HG02623 (cell line): ENCODE data around the gene LGALS1.
"Not testable (repeated sequence)": the region's sequence is repeated elsewhere in the genome, so short reads cannot be mapped to it uniquely, and the experiment has no call there.

Source experiments
- ATAC-seq: cut with Tn5 transposase; IDR thresholded peaks from one replicate; pipeline ENCODE4 v1.9.1; 2021; ENCODE audit warnings: moderate library complexity; ENCODE audit not compliant: unreplicated experiment

LGALS1 gene

DNA sequence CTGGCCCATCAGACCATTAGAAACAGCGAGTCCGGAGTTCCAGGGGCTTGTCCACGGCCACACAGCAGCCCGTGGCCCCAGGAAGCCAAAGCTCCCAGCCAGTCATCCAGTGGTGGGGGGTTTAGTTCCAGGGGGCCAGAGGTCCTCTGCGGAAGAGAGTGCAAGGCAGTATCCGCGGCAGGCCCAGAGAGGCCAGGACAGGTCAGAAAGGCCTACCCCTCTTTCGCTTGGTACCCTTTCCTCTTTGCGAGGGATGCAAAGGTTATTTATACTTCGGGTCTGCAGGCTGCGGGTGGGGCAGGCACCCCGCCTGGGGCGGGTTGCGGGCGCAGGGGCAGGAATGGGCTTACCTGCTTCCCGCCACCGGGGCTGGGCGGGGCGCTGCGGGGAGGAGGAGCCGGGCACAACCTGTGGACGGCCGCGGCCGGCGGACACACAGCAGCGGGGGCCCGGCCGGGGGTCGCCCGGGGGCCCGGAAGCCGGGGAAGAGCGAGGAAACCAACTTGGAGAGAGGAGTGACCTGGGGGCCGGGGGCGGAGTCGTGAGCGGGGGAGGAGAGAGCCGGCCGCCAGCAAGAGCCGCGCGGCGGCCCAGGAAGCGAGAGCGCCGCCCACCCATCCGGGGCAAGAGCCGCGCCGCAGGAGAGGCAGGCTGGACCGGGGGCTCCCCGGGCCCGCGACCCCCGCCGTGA lies 36.2 kb upstream of the LGALS1 start, which contains the start of gene SH3BP1:
Gene SH3BP1, plus strand, starts transcription at position 600 of the 691 bp plus-strand sequence. CDS start 119 bp downstream, outside the sequence.
- ATAC-seq, result no peak

DNA sequence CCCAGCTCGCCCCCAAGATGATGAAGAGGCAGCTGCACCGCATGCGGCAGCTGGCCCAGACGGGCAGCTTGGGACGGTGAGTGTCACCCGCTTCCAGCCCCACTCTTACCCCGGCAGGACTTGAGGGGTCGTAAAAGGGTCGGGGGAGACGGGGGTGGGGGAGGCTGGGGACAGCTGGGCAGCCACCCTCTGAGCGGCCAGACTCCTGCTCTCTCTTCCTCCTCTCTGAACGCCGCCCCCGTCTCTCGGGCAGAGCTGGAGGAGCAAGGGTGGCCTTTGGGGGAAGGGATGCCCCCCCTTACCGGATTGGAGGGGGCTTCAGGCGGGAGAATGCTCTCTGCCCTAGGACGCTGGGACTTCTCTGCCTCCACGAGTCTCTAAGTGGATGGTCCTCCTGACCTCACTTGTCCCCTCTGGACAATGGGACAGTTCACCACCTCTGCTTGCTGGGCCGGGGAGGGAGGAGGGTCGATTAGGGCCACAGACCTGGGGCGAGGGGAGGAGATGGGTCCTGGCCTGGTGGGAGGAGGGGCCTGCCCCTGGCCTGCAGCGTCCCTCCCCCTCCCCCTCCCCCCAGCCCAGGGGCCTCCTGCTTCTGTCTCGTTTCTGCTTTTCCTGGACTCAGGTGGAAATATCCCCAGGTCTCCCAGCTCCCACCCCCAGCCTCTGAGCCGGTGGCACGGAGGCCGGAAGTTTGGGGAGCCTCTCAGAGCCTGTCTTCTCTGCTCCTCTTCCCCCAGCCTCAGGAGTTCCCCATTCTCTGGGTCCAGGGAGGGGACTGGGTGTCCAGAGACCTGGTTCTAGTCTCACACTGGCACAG lies 35.5 kb upstream of the LGALS1 start:
- no peak for ATAC-seq

DNA sequence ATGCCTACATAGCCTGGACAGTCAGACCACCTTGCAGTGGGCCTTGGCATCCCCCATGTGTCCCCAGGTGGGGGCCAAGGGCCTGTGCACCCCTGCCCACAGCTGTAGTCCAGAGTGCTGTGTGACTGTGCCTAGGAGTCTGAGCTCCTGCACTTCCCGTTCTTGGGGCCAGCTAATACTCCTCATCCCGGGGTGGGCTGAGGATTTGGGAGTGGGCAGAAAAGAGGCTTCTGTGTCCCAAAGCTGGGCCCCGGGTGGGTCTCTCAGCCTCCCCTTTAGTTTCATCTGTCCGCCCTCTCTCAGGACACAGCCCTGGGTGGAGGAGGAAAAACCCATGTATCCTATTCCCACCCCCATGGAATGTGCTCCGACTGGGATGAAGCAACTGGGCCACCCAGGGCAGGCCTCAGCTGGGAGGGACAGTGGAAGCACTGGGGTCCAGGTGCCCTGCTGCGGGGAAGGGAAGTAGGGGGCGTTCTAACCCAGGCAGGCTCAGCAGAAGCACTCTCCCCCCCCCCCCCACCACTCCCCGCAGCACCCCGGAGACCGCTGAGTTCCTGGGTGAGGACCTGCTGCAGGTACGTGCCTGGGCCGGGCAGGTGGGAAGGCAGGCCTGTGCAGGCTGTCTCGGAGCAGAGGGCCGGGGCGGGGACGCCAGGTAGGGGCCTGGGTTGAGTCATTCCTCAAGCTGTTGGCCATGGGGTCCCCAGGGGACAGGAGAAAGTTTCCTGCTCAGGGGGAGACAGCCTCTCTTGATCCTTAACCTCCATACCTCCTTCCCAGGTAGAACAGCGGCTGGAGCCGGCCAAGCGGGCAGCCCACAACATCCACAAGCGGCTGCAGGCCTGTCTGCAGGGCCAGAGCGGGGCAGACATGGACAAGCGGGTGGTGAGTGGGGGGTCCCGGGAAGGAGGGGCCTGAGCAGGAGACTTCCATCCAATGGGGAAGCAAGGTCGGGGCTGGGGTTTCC lies 34.6 kb upstream of the LGALS1 start:
- ATAC-seq, result no peak

DNA sequence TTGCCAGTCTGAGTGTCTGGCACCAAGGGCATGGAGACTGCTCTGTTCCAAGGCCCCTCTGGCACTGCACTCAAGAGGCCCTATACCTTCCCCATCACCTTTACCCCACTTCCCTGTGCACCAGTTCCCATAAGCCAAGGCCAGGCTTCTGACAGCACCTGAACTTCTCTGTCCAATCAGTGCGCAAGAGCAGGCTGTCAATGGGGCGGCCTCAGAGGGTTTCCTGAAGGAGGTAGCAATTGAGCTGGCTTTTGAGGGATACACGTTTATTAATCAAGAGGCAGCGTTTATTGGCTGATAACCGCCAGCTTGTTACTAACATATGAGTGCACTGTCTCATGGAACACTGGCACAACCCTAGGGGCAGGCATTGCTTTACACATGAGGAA lies 33.9 kb upstream of the LGALS1 start:
- no peak for ATAC-seq

DNA sequence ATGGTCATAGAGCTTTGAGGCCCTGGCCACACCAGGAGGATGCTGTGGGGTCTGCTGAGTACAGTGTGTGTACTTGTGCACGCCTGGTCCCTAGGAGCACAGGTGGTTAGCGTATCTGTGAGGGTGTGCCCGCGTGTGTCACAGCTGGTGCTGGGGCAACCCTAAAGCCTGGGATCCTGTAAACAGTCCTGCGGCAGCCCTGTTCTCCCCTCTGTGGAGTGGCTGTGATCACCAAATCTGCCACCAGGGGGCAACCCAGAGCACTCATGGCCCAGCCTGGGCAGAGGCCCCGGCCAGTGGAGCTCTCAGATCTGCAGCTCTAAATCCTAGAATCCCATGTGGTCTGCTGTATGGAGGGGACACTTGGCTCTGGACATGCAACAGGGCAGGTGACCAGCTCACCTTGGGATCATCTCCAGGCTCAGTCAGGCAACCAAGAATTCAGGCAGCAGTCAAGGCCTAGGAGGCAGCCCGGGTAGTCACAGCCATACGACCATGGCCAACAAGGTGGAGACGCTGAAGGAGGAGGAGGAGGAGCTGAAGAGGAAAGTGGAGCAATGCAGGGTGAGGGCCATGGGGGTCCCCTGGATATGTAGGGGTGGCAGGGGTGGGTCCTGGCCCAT lies 32.1 kb upstream of the LGALS1 start:
- peak; percentile 41 for ATAC-seq

DNA sequence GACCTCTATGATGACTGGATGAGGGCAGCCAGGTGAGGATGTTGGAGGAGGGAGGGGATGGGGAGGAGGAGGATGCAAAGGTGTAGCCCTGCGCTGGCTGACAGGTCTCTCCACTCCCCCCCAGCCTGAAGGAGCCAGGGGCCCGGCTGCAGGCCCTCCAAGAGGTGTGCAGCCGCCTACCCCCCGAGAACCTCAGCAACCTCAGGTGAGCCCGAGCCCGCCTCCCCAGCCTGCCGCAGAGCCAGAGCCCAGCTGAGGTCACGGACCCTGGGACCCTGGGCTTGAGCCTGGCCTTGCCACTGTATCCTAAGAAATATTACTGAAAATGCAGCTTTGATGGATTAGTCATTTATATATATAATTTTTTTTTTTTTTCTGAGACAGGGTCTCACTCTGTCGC lies 28.1 kb upstream of the LGALS1 start:
- ATAC-seq, result no peak

DNA sequence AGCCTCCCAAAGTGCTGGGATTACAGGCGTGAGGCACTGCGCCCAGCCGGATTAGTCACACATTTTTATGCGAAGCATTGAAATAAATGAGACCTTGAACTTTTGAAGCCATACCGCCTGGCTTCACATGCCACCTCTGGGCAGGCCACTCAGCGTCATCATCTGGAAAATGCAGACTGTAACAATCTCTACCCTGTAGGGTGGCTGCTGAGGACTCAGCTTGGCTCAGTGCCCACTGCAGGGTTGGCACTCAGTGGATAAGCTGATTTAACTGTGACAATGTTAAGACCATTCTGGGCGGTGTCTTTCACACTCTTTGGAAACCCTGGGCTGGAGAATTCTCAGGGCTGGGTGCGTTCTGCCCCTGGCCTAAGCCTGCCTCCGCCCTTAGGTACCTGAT lies 27.5 kb upstream of the LGALS1 start:
- no peak for ATAC-seq

DNA sequence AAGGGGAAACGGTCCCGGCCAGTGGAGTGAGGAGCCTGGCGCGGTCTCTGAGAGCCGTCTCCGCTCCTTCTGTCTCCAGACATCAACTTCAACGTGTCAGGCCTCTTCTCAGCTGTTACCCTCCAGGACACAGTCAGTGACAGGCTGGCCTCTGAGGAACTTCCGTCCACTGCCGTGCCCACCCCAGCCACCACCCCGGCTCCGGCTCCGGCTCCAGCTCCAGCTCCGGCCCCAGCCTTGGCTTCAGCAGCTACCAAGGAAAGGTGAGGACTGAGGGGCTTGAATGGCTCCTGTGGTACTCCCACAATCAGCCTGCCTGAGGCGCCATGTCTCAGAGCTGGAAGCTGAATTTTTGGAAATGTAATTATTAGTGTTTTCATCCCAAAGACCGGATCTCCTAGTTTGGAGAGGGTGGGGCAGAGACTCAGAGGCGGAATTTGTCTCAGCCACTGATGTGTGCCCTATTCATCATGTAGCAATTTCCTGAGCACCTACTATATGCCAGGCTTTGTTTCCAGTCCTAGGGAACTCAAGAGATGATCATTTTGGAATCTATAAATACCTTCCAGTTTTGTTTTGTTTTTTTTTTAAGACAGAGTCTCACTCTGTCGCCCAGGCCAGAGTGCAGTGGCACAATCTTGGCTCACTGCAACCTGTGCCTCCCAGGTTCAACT lies 24.8 kb upstream of the LGALS1 start:
- no peak for ATAC-seq

DNA sequence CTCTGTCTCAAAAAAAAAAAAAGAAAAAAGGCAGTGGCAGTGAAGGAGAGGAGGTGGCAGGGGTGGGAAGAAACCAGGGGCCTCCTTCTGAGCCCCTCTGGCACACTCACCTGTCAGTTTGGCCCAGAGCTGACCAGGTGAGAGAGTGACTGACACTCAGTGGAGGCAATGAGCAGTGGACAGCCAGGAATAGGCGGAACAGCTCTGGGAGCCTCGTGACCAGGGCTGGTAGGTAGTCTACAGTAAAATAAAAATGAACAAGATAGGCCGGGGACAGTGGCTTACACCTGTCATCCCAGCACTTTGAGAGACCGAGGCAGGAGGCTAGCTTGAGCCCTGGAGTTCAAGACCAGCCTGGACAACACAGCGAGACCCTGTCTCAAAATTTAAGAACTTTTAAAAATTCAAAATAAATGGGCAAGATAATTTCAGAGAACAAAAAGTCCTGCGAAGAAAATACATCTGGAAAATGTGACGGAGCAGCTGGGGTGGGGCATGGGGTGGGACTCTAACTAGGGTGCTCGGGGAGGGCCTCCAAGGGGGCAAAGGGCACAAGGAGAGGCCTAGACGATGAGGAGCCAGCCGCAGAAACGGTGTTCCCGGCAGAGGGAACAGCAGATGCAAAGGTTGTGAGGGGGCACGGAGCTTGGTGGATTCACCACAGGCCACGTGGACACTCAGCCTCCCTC lies 20.7 kb upstream of the LGALS1 start:
- no peak for ATAC-seq

DNA sequence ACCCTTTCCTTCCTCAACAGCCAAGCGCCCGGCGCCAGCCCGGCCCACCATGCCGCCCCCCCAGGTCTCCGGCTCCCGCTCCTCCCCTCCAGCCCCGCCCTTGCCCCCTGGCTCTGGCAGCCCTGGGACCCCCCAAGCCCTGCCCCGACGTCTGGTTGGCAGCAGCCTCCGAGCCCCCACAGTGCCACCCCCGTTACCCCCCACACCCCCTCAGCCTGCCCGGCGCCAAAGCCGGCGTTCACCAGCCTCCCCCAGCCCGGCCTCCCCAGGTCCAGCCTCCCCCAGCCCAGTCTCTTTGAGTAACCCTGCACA lies 20.2 kb upstream of the LGALS1 start:
- ATAC-seq, result no peak

DNA sequence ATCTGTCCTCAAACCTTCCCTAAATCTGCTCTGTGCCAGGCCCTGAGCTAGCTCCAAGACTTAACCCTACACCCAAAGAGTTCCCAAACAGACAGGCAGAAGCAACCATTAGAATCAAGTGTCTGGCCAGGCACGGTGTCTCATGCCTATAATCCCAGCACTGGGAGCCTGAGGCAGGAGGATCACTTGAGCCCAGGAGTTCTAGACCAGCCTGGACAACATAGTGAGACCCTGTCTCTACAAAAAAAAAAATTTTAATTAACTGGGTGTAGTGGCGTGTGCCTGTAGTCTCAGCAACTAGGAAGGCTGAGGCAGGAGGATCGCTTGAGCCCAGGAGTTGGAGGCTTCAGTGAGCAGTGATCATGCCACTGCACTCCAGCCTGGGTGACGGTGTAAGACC lies 18.9 kb upstream of the LGALS1 start:
- not testable (repeated sequence) for ATAC-seq

DNA sequence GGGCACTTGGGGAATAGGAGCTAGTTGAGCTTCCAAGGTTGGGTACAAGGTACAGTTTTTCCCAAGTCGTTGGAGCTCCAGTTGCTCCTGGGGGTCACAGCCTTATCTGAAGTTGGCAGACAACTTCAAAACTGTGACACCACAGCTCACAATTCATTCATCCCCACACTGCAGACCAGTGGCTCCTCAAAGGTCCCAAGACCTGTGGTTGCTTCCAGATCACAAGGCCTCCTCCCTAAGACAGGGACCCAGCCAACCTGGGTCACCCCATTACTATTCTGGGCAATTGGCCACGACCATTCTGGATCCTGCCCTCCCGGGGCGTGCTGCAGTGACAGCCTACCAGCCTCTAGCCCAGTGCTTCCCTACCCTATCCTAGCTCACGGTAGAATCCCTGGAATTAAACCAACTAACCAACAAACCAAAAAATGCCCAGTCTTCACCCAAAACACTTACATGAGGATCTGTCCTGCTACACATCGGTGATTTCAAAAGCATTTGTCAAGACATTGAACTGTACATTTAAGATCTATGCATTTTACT lies 17.8 kb upstream of the LGALS1 start:
- ATAC-seq, result no peak

DNA sequence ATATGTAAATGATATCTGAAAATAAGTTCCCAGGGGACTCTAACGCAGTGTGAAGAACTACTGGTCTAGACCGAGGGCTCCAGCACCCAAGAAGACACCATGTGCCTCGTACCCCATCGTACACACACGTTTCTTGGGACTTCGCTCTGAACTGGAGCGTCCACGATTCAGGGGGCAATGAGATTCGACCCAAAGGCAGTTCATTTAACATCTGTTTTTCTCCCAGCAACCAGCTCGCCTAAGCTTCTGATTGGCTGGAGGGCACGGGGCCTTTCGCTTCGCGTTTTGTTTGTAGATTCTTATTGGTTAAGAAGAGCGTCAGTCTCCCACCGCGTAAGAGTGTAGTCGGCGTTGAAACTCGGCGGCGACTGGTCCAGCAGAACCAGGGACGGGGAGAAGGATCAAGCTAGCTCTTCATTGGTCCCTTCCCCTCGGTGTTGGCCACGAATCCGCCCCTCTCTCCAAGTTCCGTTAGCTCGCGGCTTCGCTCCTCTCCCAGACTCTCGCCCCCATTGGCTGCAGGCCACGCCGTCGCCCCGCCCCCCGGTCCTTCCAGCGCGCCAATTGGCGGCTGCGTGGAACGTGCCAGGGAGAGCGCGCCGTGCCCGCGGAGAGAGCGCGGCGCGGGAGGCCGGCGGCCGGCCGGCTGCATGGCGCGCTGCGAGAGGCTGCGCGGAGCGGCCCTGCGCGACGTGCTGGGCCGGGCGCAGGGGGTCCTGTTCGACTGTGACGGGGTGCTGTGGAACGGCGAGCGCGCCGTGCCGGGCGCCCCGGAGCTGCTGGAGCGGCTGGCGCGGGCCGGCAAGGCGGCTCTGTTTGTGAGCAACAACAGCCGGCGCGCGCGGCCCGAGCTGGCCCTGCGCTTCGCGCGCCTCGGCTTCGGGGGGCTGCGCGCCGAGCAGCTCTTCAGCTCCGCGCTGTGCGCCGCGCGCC lies 17.0 kb upstream of the LGALS1 start, which contains the start of gene PDXP:
Gene PDXP, plus strand, starts transcription at position 591 of the 933 bp plus-strand sequence. Its CDS starts 60 bp downstream, at position 651.
- ATAC-seq, result peak; percentile 87

DNA sequence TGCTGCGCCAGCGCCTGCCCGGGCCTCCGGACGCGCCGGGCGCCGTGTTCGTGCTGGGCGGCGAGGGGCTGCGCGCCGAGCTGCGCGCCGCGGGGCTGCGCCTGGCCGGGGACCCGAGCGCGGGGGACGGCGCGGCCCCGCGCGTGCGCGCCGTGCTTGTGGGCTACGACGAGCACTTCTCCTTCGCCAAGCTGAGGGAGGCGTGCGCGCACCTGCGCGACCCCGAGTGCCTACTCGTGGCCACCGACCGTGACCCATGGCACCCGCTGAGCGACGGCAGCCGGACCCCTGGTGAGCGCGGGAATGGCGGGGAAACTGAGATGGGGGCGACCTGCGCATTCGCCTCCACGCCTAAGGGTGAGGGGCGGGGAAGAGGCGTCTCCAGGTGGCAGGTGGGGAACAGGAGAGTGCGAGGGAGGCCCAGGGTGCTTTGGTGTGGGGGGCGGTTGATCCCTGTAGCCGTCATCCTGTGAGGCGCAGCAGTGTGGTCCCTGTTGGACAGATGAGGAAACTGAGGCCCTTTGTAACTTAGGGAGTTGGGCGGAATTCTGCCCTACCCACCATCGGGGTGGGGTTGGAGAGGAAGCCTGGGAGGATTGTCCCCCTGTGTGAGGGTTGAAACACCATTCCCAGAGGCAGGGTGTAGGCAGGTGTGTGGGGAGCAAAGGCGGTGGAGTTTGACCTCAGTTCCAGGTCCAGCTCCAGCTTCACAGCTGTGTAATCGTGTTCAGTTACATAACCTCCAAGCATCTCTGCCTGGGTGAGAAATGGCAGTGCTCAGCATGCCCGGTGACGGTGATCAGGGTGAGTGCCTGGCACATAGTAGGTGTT lies 16.2 kb upstream of the LGALS1 start:
- peak; percentile 11 for ATAC-seq

DNA sequence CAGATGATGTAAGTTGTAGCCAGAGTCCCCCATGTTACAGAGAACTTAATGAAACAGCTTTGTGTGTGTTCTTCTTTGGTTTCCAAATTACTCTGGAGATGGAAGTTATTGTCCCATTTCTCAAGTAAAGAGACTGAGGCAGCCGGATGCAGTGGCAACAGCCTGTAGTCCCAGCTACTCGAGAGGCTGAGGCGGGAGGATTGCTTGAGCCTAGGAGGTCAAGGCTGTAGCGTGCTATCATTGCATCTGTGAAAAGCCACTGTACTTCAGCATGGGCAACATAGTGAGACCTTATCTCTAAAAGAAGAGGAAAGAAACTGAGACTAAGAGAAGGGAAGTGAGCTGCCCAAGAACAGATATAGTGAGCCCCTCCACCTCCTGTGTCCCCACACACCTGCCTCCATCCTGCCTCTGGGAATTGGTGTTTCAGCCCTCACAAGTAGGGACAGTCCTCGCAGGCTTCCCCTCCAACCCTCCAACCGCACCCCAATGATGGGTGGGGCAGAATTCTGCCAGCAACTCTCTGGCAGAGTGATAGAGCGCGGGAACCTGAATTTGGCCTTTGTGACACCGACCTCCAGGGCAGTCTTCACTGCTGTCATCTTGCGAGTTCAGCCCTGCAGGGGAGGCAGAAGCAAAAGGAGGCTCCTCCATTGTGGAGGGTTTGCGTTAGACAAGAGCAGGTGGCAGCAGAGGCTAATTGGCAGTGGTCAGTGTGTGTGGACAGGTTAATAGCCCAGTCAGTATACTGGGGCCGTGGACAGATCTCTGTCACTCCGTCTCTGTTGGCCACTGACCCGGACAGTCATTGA lies 15.3 kb upstream of the LGALS1 start:
- ATAC-seq, result no peak

DNA sequence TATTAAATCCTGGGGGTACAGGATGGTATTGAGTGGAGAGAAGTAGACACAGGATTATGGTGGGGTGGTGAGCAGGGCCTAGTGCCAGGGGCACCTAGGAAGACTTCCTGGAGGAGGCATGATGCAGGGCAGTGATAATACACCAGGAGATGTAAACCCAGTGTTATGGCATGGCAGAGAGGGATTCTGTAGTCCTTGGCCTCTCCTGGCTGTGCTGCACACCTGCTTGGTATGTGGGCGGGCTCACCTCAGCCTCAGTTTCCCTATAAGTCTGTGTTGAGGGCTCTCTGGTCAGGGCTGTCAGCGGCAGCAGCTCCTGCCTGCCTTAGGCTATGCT lies 14.8 kb upstream of the LGALS1 start:
- ATAC-seq, result no peak
